Measurements from ENCODE around the gene SULT2A1. TPM values are rescaled to one million over a fixed set of nuclear protein-coding genes. Genes with fewer than 3 reads are reported as not detected.
"Not testable (repeated sequence)": the region's sequence is repeated elsewhere in the genome, so short reads cannot be mapped to it uniquely, and the experiment has no call there.

Gene SULT2A1
- total RNA-seq, 1 donor from 2014 or later, result not detected

- DNase-seq (ENCODE audit: low read depth in 2 of 2), result no peak
Observed at GRCh38 chr19:47860602-47861297, 25.4 kb downstream of the SULT2A1 start.

- DNase-seq (ENCODE audit: low read depth in 2 of 2), result not testable (repeated sequence)
Observed at GRCh38 chr19:47859838-47860237, 26.3 kb downstream of the SULT2A1 start.

- not testable (repeated sequence) for DNase-seq (ENCODE audit: low read depth in 2 of 2)
Observed at GRCh38 chr19:47858646-47859285, 27.3 kb downstream of the SULT2A1 start, which contains the start of gene TPRX2. TSS of gene TPRX2 (plus strand) at chr19:47859235. CDS start at chr19:47859247, 12 bp downstream.

GRCh38 chr19:47858231-47858630 lies 27.9 kb downstream of the SULT2A1 start:
- DNase-seq (ENCODE audit: low read depth in 2 of 2), result peak in 1 of 2 donors; percentile 14

GRCh38 chr19:47854459-47854858 lies 31.7 kb downstream of the SULT2A1 start:
- DNase-seq (ENCODE audit: low read depth in 2 of 2), result no peak

GRCh38 chr19:47853003-47853402 lies 33.1 kb downstream of the SULT2A1 start:
- no peak for DNase-seq (ENCODE audit: low read depth in 2 of 2)

- DNase-seq (ENCODE audit: low read depth in 2 of 2), result no peak
Observed at GRCh38 chr19:47848823-47849473, 37.2 kb downstream of the SULT2A1 start.

- DNase-seq (ENCODE audit: low read depth in 2 of 2), result no peak
Observed at GRCh38 chr19:47848425-47848822, 37.7 kb downstream of the SULT2A1 start.

GRCh38 chr19:47842941-47843340 lies 43.2 kb downstream of the SULT2A1 start:
- no peak for DNase-seq (ENCODE audit: low read depth in 2 of 2)

GRCh38 chr19:47839913-47840312 lies 46.2 kb downstream of the SULT2A1 start:
- no peak for DNase-seq (ENCODE audit: low read depth in 2 of 2)

GRCh38 chr19:47839411-47839810 lies 46.7 kb downstream of the SULT2A1 start:
- DNase-seq (ENCODE audit: low read depth in 2 of 2), result no peak

- DNase-seq (ENCODE audit: low read depth in 2 of 2), result no peak
Observed at GRCh38 chr19:47836038-47836437, 50.1 kb downstream of the SULT2A1 start.

- no peak for DNase-seq (ENCODE audit: low read depth in 2 of 2)
Observed at GRCh38 chr19:47832723-47833122, 53.4 kb downstream of the SULT2A1 start.

- DNase-seq (ENCODE audit: low read depth in 2 of 2), result no peak
Observed at GRCh38 chr19:47826800-47827199, 59.3 kb downstream of the SULT2A1 start.

GRCh38 chr19:47824396-47824795 lies 61.7 kb downstream of the SULT2A1 start:
- no peak for DNase-seq (ENCODE audit: low read depth in 2 of 2)

GRCh38 chr19:47821460-47822020 lies 64.6 kb downstream of the SULT2A1 start, which contains the start of gene CRX:
TSS of gene CRX (plus strand) at chr19:47821937. CDS start at chr19:47834444, 12,507 bp downstream.
- no peak for DNase-seq (ENCODE audit: low read depth in 2 of 2)

Other genes starting within 250 kb of the SULT2A1 start
- 76.3 and 90.7 TPM in 2 replicates for gene EHD2, start 172.9 kb downstream of the SULT2A1 start, total RNA-seq
- gene NOP53, start 140.8 kb downstream of the SULT2A1 start, total RNA-seq, result 69.5 and 115 TPM in 2 replicates
- gene SELENOW, start 107.6 kb downstream of the SULT2A1 start, total RNA-seq, result 310 and 521 TPM in 2 replicates
- not detected in 2 replicates for gene TPRX1, start 81.8 kb downstream of the SULT2A1 start, total RNA-seq
- gene CRX, start 64.4 kb downstream of the SULT2A1 start, total RNA-seq, result not detected in 2 replicates
- not detected in 2 replicates for gene TPRX2, start 27.1 kb downstream of the SULT2A1 start, total RNA-seq
- not detected in 2 replicates for gene BSPH1, start 105.9 kb upstream of the SULT2A1 start, total RNA-seq
- gene ELSPBP1, start 108.3 kb upstream of the SULT2A1 start, total RNA-seq, result not detected in 2 replicates
- gene CABP5, start 157.8 kb upstream of the SULT2A1 start, total RNA-seq, result not detected in 2 replicates
- gene PLA2G4C, start 224.5 kb upstream of the SULT2A1 start, total RNA-seq, result 44.0 and 98.8 TPM in 2 replicates